ENCODE data around the gene CDH23. TPM values are rescaled to one million over a fixed set of nuclear protein-coding genes. Genes with fewer than 3 reads are reported as not detected.

The CDH23 gene
- polyA plus RNA-seq, 1 donor from 2014 or later = 6.6 TPM

DNA sequence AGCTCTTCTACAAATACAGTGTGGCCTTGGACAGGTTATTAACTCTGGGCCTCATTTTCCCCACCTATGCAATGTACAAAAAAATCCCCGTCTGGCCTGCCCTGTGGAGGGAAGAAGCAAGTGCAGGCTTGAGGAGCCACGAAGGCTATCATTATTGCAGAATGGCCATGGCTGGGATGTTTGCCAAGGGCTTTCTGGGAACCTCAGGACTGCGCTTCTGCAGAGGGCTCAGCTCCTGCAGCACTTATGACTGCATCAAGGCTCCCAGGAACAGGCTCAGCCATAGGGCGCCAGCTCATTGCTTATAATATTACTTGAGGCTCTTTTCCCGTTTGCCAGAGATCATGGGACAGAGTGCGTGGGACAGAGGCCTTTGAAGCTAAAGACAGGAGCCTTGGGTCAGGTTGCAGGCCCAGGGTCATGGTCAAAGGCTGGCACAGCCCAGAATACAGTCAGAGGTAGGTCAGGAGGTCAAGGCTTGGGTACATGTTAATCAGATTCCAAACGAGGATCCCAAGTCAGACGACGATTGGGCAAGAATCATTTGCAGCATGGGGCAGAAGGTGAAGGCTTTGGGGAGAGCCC is 343.4 kb downstream of the CDH23 start:
- no peak overlapping the region for H3K4me3 ChIP-seq (ENCODE audit: low read length)

DNA sequence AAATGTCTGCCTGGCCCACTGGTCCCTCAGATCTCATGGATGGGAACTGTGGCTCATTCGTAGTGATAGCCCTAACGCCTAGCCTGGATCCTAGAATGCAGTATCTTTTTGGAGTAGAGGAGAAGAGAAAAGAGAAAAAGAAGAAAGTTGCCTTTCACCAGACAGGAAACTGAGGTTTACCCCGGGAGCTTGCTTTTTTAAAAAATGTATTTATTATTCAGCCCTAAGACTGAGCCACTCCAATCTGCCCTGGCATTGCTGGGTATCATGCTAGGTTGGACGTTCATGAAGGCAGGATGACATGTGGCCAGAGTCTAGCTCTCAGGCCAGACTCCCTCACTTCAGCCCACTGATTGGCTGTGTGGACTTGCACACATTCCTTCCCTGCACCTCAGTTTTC is 344.3 kb downstream of the CDH23 start:
- Histone ChIP-seq H3K9me3 (ENCODE audit: low read length) (no peaks in the 10 kb centered on the region), H3K79me2 (replicated peaks; ENCODE audit: insufficient read depth, low read length) (no peaks in the 10 kb centered on the region), H3K4me3 (ENCODE audit: low read length) (no peak overlapping the region), H3K4me2 (ENCODE audit: low read length) (no peak overlapping the region), H3K9ac (ENCODE audit: low read length) (no peak overlapping the region), H3K9me2 (ENCODE audit: insufficient read depth, low read length) (no peaks in the 10 kb centered on the region), H2AFZ (ENCODE audit: low read depth, low read length) (no peak overlapping the region), H3F3A (ENCODE audit: insufficient read depth, low read length, poor library complexity, severe bottlenecking) (no peaks in the 10 kb centered on the region), H3K27me3 (ENCODE audit: insufficient read depth, low read depth, low read length) (no peaks in the 10 kb centered on the region), H3K36me3 (ENCODE audit: insufficient read depth, low read length) (no peaks in the 10 kb centered on the region), H3K27ac (ENCODE audit: low read length) (no peak overlapping the region), H4K20me1 (ENCODE audit: insufficient read depth) (no peaks in the 10 kb centered on the region)
- TF ChIP-seq MXI1 (conservative IDR thresholded peaks at IDR 0.05; ENCODE audit: poor library complexity, severe bottlenecking) = no peak
- no peak for TF ChIP-seq EP300 (conservative IDR thresholded peaks at IDR 0.05; ENCODE audit: poor library complexity, severe bottlenecking)
- TF ChIP-seq, protein P1, sequence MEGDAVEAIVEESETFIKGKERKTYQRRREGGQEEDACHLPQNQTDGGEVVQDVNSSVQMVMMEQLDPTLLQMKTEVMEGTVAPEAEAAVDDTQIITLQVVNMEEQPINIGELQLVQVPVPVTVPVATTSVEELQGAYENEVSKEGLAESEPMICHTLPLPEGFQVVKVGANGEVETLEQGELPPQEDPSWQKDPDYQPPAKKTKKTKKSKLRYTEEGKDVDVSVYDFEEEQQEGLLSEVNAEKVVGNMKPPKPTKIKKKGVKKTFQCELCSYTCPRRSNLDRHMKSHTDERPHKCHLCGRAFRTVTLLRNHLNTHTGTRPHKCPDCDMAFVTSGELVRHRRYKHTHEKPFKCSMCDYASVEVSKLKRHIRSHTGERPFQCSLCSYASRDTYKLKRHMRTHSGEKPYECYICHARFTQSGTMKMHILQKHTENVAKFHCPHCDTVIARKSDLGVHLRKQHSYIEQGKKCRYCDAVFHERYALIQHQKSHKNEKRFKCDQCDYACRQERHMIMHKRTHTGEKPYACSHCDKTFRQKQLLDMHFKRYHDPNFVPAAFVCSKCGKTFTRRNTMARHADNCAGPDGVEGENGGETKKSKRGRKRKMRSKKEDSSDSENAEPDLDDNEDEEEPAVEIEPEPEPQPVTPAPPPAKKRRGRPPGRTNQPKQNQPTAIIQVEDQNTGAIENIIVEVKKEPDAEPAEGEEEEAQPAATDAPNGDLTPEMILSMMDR (IDR thresholded peaks at IDR 0.05; ENCODE audit: poor library complexity, severe bottlenecking) = no peak
- TF ChIP-seq SMC3 (conservative IDR thresholded peaks at IDR 0.05; ENCODE audit: poor library complexity) = no peak
- no peak for TF ChIP-seq POLR2AphosphoS5 (IDR thresholded peaks at IDR 0.05)

More for the DNA sequence above, 343.4 kb downstream of the CDH23 start:
- TF ChIP-seq POLR2AphosphoS5 (IDR thresholded peaks at IDR 0.05) (no peak), SMC3 (conservative IDR thresholded peaks at IDR 0.05; ENCODE audit: poor library complexity) (no peak), TAF1 (IDR thresholded peaks at IDR 0.05; ENCODE audit: low read depth) (no peak), EZH2 (IDR thresholded peaks at IDR 0.05; ENCODE audit: borderline replicate concordance, insufficient read depth, low read length, poor library complexity, severe bottlenecking) (no peak), MXI1 (conservative IDR thresholded peaks at IDR 0.05; ENCODE audit: poor library complexity, severe bottlenecking) (no peak), EP300 (conservative IDR thresholded peaks at IDR 0.05; ENCODE audit: poor library complexity, severe bottlenecking) (no peak), RAD21 (conservative IDR thresholded peaks at IDR 0.05) (no peak)
- TF ChIP-seq, protein P2, sequence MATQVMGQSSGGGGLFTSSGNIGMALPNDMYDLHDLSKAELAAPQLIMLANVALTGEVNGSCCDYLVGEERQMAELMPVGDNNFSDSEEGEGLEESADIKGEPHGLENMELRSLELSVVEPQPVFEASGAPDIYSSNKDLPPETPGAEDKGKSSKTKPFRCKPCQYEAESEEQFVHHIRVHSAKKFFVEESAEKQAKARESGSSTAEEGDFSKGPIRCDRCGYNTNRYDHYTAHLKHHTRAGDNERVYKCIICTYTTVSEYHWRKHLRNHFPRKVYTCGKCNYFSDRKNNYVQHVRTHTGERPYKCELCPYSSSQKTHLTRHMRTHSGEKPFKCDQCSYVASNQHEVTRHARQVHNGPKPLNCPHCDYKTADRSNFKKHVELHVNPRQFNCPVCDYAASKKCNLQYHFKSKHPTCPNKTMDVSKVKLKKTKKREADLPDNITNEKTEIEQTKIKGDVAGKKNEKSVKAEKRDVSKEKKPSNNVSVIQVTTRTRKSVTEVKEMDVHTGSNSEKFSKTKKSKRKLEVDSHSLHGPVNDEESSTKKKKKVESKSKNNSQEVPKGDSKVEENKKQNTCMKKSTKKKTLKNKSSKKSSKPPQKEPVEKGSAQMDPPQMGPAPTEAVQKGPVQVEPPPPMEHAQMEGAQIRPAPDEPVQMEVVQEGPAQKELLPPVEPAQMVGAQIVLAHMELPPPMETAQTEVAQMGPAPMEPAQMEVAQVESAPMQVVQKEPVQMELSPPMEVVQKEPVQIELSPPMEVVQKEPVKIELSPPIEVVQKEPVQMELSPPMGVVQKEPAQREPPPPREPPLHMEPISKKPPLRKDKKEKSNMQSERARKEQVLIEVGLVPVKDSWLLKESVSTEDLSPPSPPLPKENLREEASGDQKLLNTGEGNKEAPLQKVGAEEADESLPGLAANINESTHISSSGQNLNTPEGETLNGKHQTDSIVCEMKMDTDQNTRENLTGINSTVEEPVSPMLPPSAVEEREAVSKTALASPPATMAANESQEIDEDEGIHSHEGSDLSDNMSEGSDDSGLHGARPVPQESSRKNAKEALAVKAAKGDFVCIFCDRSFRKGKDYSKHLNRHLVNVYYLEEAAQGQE (IDR thresholded peaks at IDR 0.05; ENCODE audit: borderline replicate concordance) = no peak
- TF ChIP-seq, protein P1 (IDR thresholded peaks at IDR 0.05; ENCODE audit: poor library complexity, severe bottlenecking) = no peak
- Histone ChIP-seq H3K9me2 (ENCODE audit: insufficient read depth, low read length) (no peaks in the 10 kb centered on the region), H3F3A (ENCODE audit: insufficient read depth, low read length, poor library complexity, severe bottlenecking) (no peaks in the 10 kb centered on the region), H3K27ac (ENCODE audit: low read length) (no peak overlapping the region), H3K79me2 (replicated peaks; ENCODE audit: insufficient read depth, low read length) (no peaks in the 10 kb centered on the region), H3K36me3 (ENCODE audit: insufficient read depth, low read length) (no peaks in the 10 kb centered on the region), H3K9me3 (ENCODE audit: low read length) (no peaks in the 10 kb centered on the region), H3K4me2 (ENCODE audit: low read length) (no peak overlapping the region), H3K27me3 (ENCODE audit: insufficient read depth, low read depth, low read length) (no peaks in the 10 kb centered on the region), H3K9ac (ENCODE audit: low read length) (no peak overlapping the region), H4K20me1 (ENCODE audit: insufficient read depth) (no peaks in the 10 kb centered on the region), H2AFZ (ENCODE audit: low read depth, low read length) (no peak overlapping the region)

Measured in neural cell (in vitro differentiated cells).